DOHH2 (cell line): ENCODE results near the gene DNAL1.
A peak's percentile ranks its signal among the peaks of the same experiment; 100 is the strongest.

ENCODE experiments used
- H3F3A ChIP-seq: fragments of 200-600 bp; sonication (generic), shearing (Covaris generic); 2 replicates; pipeline ENCODE4 v1.6.0; 2016; ENCODE audit warnings: antibody characterized with exemption, mild to moderate bottlenecking; ENCODE audit not compliant: control insufficient read depth, insufficient read depth
- H3K27ac ChIP-seq: fragments of 200-600 bp; sonication (generic); 2 replicates; pipeline ENCODE4 v1.5.1; 2014; ENCODE audit warnings: low read depth, mild to moderate bottlenecking, low read length, moderate library complexity
- H3K27me3 ChIP-seq: fragments of 200-600 bp; sonication (generic); 2 replicates; pipeline ENCODE4 v1.6.1; 2014; ENCODE audit warnings: mild to moderate bottlenecking, low read length, mixed read lengths; ENCODE audit not compliant: control insufficient read depth
- H3K36me3 ChIP-seq: fragments of 200-600 bp; sonication (generic); 2 replicates; pipeline ENCODE4 v1.6.1; 2014; ENCODE audit warnings: mild to moderate bottlenecking, low read length, moderate library complexity, mixed read lengths; ENCODE audit not compliant: control insufficient read depth
- H3K4me1 ChIP-seq: fragments of 200-600 bp; sonication (generic); 2 replicates; pipeline ENCODE4 v1.6.1; 2014; ENCODE audit warnings: mild to moderate bottlenecking, low read length, mixed read lengths; ENCODE audit not compliant: control insufficient read depth
- H3K4me2 ChIP-seq: fragments of 200-600 bp; sonication (generic); 2 replicates; pipeline ENCODE4 v1.6.0; 2014; ENCODE audit warnings: mild to moderate bottlenecking, low read length, moderate library complexity
- H3K4me3 ChIP-seq: fragments of 200-600 bp; sonication (generic); 2 replicates; pipeline ENCODE4 v1.5.1; 2014; ENCODE audit warnings: mild to moderate bottlenecking, low read length, mixed read lengths
- H3K79me2 ChIP-seq: fragments of 200-600 bp; sonication (generic); 2 replicates; pipeline ENCODE4 v1.6.1; 2014; ENCODE audit warnings: mild to moderate bottlenecking, low read length, mixed read lengths; ENCODE audit not compliant: control insufficient read depth
- H3K9me2 ChIP-seq: fragments of 200-600 bp; sonication (generic); replicated peaks from 2 replicates; pipeline ENCODE4 v1.6.1; 2014; ENCODE audit warnings: mild to moderate bottlenecking, low read length, mixed read lengths; ENCODE audit not compliant: control insufficient read depth
- H3K9me3 ChIP-seq: fragments of 200-600 bp; sonication (generic); 2 replicates; pipeline ENCODE4 v1.6.1; 2014; ENCODE audit warnings: antibody characterized with exemption, low read length, mixed read lengths; ENCODE audit not compliant: control insufficient read depth, insufficient read depth
- H4K20me1 ChIP-seq: fragments of 200-600 bp; sonication (generic); 2 replicates; pipeline ENCODE4 v1.6.0; 2014; ENCODE audit warnings: low read depth, mild to moderate bottlenecking, antibody characterized with exemption, low read length, moderate library complexity; ENCODE audit not compliant: control insufficient read depth, insufficient read depth
- CTCF ChIP-seq: fragments of 200-600 bp; sonication (generic); IDR thresholded peaks from one replicate; pipeline ENCODE4 v1.5.1; 2014; ENCODE audit warnings: antibody characterized with exemption, mild to moderate bottlenecking, low read depth, low read length; ENCODE audit not compliant: poor library complexity, severe bottlenecking
- EZH2phosphoT487 ChIP-seq: fragments of 200-600 bp; sonication (generic); IDR thresholded peaks from 2 replicates; pipeline ENCODE4 v1.6.1; 2017; ENCODE audit warnings: borderline replicate concordance, mild to moderate bottlenecking, antibody characterized with exemption, low read length, moderate library complexity, mixed read lengths

Gene DNAL1

GRCh38 chr14:73745571-73746519 is 101.1 kb downstream of the DNAL1 start:
- Histone ChIP-seq H3F3A (peaks cover 49% of the 10 kb centered on the region), H3K4me1 (peaks cover 99% of the 10 kb centered on the region), H3K27ac (peak overlapping the region; percentile 91), H3K79me2 (peaks cover 100% of the 10 kb centered on the region), H3K4me3 (peak overlapping the region; percentile 74), H3K36me3 (peaks cover 75% of the 10 kb centered on the region), H3K4me2 (peak overlapping the region; percentile 93), H3K9me3 (no peaks in the 10 kb centered on the region), H3K27me3 (no peaks in the 10 kb centered on the region), H4K20me1 (peaks cover 63% of the 10 kb centered on the region), H3K9me2 (no peaks in the 10 kb centered on the region)
- TF ChIP-seq CTCF, result no peak
- no peak for TF ChIP-seq EZH2phosphoT487

- Histone ChIP-seq H3K27me3 (no peaks in the 10 kb centered on the region), H3F3A (peaks cover 48% of the 10 kb centered on the region), H4K20me1 (peaks cover 59% of the 10 kb centered on the region), H3K27ac (peak overlapping the region; percentile 91), H3K4me3 (peak overlapping the region; percentile 74), H3K9me2 (no peaks in the 10 kb centered on the region), H3K9me3 (no peaks in the 10 kb centered on the region), H3K79me2 (peaks cover 100% of the 10 kb centered on the region), H3K36me3 (peaks cover 79% of the 10 kb centered on the region), H3K4me2 (peak overlapping the region; percentile 93), H3K4me1 (peaks cover 99% of the 10 kb centered on the region)
- peak; percentile 36 for TF ChIP-seq CTCF
- no peak for TF ChIP-seq EZH2phosphoT487
These were observed 102.0 kb downstream of the DNAL1 start for GRCh38 chr14:73746520-73747378.

GRCh38 chr14:73747379-73748211 is 102.8 kb downstream of the DNAL1 start:
- Histone ChIP-seq H3K9me2 (no peaks in the 10 kb centered on the region), H3K27me3 (no peaks in the 10 kb centered on the region), H3K9me3 (no peaks in the 10 kb centered on the region), H3K36me3 (peaks cover 81% of the 10 kb centered on the region), H3K4me3 (peak overlapping the region; percentile 74), H3K27ac (peak overlapping the region; percentile 91), H3K79me2 (peaks cover 100% of the 10 kb centered on the region), H4K20me1 (peaks cover 60% of the 10 kb centered on the region), H3K4me2 (peak overlapping the region; percentile 93), H3F3A (peaks cover 42% of the 10 kb centered on the region), H3K4me1 (peaks cover 99% of the 10 kb centered on the region)
- no peak for TF ChIP-seq EZH2phosphoT487
- TF ChIP-seq CTCF, result no peak
